Measurements from ENCODE around the gene COX15.

Gene COX15

DNA sequence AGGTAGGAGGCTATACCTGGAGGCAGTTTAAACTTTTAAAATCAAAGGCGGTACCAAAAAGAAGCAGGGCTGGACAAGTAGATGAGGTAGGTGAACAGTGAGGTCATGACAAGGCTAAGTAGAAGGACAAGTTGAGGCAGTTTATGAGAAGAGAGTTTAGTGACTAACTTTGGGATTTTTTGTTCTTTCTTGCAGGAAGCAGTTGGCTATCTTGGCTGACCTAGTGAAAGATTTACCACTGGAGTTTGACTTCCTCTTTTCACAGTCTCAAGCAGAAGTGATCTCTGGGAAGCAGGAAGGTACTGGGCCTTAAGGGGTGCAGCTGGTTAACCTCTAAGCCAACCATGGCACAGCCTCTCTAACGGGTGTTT, 46.3 kb downstream of the COX15 start:
- H4K20me1 ChIP-seq (ENCODE audit: insufficient read depth): no peaks in the 10 kb centered on the region
- no peaks in the 10 kb centered on the region for H3K79me2 ChIP-seq (ENCODE audit: insufficient read depth, low read depth)
- H3K36me3 ChIP-seq (ENCODE audit: insufficient read depth): no peaks in the 10 kb centered on the region
- no peaks in the 10 kb centered on the region for H3K27me3 ChIP-seq (ENCODE audit: insufficient read depth, low read depth)
- H3K9ac ChIP-seq: no peak overlapping the region
- no peak overlapping the region for H2AFZ ChIP-seq (ENCODE audit: low read depth)
- TF ChIP-seq, protein P1, sequence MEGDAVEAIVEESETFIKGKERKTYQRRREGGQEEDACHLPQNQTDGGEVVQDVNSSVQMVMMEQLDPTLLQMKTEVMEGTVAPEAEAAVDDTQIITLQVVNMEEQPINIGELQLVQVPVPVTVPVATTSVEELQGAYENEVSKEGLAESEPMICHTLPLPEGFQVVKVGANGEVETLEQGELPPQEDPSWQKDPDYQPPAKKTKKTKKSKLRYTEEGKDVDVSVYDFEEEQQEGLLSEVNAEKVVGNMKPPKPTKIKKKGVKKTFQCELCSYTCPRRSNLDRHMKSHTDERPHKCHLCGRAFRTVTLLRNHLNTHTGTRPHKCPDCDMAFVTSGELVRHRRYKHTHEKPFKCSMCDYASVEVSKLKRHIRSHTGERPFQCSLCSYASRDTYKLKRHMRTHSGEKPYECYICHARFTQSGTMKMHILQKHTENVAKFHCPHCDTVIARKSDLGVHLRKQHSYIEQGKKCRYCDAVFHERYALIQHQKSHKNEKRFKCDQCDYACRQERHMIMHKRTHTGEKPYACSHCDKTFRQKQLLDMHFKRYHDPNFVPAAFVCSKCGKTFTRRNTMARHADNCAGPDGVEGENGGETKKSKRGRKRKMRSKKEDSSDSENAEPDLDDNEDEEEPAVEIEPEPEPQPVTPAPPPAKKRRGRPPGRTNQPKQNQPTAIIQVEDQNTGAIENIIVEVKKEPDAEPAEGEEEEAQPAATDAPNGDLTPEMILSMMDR (conservative IDR thresholded peaks at IDR 0.05; ENCODE audit: low read depth, low read length): no peak
- no peak overlapping the region for H3K27ac ChIP-seq
- H3K4me3 ChIP-seq (IDR thresholded peaks at IDR 0.05; ENCODE audit: insufficient read depth, low read depth, low read length): no peak overlapping the region
- H3K4me1 ChIP-seq (ENCODE audit: low read depth, poor library complexity, severe bottlenecking): no peaks in the 10 kb centered on the region
- no peak overlapping the region for H3K4me2 ChIP-seq

DNA sequence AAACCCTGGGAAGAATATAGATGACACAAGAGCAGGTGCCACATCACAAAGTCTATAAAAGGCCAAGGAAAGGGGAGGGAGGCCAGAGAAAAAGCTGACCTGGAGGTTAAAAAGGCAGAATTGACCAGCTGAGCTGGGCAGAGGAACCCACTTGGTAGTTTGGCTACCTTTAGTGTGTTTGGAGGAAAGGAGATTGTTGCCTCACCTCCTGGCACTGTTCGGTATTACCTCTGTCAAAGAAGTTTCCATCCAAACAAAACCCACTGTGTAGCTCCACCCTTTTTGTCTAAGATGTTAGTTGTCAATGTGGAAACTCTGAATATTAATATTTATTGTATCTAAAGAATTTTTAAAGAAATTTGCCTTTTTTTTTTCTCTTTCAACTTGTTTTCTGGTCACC, 49.2 kb downstream of the COX15 start:
- Histone ChIP-seq H3K27me3 (ENCODE audit: insufficient read depth, low read depth) (no peaks in the 10 kb centered on the region), H3K4me3 (IDR thresholded peaks at IDR 0.05; ENCODE audit: insufficient read depth, low read depth, low read length) (no peak overlapping the region), H2AFZ (ENCODE audit: low read depth) (no peak overlapping the region), H3K4me2 (no peak overlapping the region), H3K36me3 (ENCODE audit: insufficient read depth) (no peaks in the 10 kb centered on the region), H4K20me1 (ENCODE audit: insufficient read depth) (no peaks in the 10 kb centered on the region), H3K79me2 (ENCODE audit: insufficient read depth, low read depth) (no peaks in the 10 kb centered on the region), H3K4me1 (ENCODE audit: low read depth, poor library complexity, severe bottlenecking) (no peaks in the 10 kb centered on the region), H3K27ac (no peak overlapping the region), H3K9ac (no peak overlapping the region)
- TF ChIP-seq, protein P1 (conservative IDR thresholded peaks at IDR 0.05; ENCODE audit: low read depth, low read length): no peak
